ENCODE results near the gene MRPL30.
"Not testable (repeated sequence)": the region's sequence is repeated elsewhere in the genome, so short reads cannot be mapped to it uniquely, and the experiment has no call there.

MRPL30 gene

GRCh38 chr2:99180755-99181623, at the start of gene MRPL30, which contains the start of gene MITD1:
Gene MRPL30, plus strand, starts transcription at chr2:99181184. Its CDS starts 5,020 bp downstream, at chr2:99186204.
Gene MITD1, minus strand, starts transcription at chr2:99181058. Its CDS starts 77 bp downstream, at chr2:99180981.
- peak; percentile 82 for DNase-seq (ENCODE audit: low read depth in 2 of 2)

DNA sequence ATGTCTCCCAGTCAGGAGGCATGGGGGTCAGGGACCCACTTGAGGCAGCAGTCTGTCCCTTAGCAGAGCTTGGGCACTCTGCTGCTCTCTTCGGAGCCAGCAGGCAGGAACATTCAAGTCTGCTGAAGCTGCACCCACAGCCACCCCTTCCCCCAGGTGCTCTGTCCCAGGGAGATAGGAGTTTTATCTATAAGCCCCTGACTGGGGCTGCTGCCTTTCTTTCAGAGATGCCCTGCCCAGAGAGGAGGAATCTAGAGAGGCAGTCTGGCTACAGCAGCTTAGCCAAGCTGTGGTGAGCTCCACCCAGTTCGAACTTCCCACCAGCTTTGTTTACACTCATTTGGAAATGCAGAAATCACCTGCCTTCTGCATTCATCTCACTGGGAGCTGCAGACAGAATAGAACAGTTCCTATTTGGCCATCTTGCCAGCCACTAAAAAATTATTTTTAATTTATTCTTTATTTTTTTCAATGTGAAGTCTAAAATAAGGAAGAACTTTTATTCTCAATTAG, 45.9 kb upstream of the MRPL30 start:
- not testable (repeated sequence) for DNase-seq (ENCODE audit: low read depth in 2 of 2)

DNA sequence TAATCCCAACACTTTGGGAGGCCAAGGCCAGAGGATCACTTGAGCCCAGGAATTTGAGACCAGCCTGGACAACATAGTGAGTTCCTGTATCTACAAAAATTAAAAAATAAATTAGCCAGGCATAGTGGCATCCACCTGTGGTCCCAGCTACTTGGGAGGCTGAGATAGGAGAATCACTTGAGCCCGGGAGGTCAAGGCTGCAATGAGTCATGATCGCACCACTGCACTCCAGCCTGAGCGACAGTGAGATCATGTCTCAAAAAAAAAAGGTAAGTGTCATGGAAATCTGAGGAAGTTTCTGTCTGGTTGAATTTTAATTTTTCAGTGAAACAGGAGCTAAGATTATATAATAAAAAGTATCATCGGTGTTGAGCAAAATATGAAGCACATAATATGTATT, 42.0 kb upstream of the MRPL30 start:
- no peak for DNase-seq (ENCODE audit: low read depth in 2 of 2)

GRCh38 chr2:99140056-99140859, 40.7 kb upstream of the MRPL30 start:
- DNase-seq (ENCODE audit: low read depth in 2 of 2) = no peak

GRCh38 chr2:99140860-99141109, 40.2 kb upstream of the MRPL30 start:
- no peak for DNase-seq (ENCODE audit: low read depth in 2 of 2)

DNA sequence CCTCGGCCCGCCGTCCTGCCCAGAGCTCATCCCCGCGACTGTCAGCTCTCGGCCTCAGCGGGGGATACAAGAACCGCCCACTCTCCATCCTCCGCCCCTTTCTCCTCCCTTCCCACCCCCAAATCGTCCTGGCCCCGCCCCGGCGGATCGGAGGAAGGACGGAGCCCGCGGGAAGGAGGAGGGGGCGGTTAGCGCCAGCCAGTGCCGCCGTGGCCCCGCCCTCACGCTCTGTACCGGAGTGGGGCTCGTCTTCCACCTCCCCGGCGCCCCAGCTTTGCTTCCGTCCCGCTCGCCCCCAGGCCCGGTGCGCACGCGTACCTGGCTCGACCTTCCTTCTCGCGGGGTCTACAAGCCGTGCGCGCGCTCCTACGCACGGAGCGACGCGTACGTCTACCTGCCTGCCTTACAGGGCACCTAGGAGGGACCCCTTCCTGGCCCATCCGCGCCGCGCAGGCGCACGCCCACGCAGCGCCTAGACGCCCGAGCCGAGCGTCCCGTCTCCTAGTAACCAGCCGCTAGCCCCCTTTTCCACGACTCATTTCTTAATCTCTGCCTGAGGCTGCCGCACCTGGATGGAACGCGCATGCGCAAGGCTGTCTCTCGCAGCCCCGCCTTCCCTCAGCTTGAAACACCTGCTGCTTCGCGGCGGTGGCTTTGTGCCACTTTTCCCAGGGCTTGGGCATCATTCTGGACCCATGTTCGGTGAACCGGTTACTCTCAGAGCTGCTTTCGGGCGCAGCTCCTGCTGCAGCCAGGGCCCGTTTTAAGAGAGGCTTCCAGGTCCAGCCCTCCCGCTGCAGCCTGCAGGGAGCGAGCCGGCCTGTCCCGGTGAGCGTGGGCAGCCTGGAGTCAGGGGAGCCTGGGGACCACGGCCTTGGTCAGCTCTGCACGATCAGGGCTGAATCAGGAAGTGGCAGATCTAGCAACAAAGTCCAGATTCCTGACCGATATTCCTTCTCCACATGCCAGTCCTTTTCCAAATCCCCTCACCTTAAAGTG, 39.6 kb upstream of the MRPL30 start, which contains the start of gene C2orf15:
TSS of gene C2orf15 (plus strand) at position 598 of the 999 bp plus-strand sequence. CDS start 8,852 bp downstream, outside the sequence.
- DNase-seq (ENCODE audit: low read depth in 2 of 2) = peak; percentile 91 to 97

DNA sequence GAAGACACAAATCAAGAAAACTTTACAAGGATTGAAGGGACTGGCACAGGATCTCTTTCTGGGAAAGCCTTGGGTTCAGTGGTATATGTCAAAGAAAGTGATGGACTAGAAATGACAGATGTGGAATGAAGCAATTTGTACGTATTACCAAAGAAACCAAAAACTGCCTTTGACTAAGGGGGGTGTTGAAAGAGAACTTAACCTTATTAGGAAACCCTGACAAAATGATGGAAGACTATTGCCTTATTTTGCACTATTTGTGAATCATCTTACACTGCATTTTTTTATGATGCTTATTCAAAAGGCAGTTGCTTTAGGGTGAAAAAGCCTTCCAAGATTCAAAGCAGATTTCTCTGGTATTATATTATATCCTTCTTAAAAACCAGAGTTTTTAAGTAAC, 30.3 kb upstream of the MRPL30 start:
- DNase-seq (ENCODE audit: low read depth in 2 of 2) = no peak

GRCh38 chr2:99152199-99152895, 28.6 kb upstream of the MRPL30 start:
- DNase-seq (ENCODE audit: low read depth in 2 of 2) = no peak

DNA sequence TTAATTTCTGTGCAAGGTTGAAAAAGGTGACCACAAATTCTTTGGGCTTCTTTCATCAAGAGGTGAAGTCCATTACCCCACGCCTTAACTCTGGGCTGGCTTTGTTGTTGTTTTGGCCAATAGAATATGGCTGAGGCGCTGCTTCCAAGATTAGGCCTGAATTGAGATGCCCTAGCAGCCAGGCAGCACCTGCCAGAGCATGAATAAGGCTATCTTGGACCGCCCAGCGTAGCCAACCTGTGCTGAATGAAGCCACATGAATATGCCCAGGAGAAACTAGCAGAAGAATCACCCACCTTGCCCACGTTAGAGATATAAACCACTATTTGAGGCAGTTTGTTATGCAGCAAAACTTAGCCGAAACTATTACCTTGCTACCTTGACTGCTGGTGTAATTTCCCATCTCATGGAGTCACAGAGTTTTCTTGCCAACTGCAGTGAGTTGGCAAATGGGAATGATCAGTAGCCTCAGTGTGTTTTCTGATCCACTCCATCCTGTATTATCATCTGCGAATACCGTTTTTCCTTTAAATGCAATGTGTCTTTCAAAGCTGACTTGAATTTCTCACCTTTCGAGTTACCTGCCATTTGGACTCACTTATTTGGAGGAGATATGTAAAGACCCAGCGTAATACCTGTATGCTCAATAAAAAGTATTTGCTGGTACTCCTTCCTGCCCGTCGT, 26.9 kb upstream of the MRPL30 start:
- DNase-seq (ENCODE audit: low read depth in 2 of 2) = no peak

DNA sequence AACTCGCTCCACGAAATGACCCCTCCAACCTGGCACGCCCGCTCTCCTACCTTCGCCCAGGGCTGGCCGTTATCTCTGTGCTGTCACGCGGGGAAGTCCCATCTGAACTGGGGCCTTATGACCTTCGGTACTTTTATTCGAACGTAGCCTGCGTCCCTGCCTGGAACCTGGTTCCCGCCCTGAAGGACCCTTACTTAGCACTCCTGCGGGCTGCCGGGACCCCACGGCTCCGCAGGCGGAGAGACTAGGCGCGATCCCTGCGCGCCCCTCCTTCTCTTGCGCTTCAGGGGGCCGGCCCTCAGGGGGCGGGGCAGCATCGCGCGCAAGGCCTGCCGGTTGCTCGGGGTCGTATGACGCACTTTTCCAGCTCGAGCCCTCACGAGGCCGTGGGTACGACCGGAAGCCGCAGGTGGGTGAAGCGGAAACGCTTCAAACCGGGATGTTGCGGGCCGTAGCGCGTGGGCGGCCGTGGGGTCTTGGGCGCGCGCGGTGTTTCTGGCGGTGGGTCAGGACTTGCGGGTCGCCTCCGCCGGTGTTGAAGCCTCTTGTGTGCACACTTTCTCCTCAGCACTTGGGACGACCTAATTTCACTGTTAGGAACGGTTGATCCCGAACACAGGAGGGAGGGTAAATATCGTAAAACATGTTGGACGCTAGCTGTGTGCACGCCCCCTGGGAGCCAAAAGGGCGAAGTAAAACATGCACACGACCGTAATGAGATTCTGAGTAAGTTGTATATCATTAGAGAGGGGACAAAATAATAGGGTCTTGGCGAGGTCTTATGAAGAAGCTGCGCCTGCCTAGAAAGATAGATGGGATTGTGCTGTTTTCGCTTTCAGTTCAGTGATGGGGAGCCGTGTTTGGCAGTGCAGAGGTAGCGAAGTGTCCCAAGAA, 26.1 kb upstream of the MRPL30 start, which contains the start of the genes LIPT1 and TSGA10:
TSS of gene LIPT1 (plus strand) at position 325 of the 894 bp plus-strand sequence. CDS start 6,991 bp downstream, outside the sequence.
TSS of gene TSGA10 (minus strand) at position 300 of the 894 bp plus-strand sequence. CDS start 45,503 bp downstream, outside the sequence.
- peak; percentile 86 to 87 for DNase-seq (ENCODE audit: low read depth in 2 of 2)

- no peak for DNase-seq (ENCODE audit: low read depth in 2 of 2)
Observed at GRCh38 chr2:99156891-99157290, 24.1 kb upstream of the MRPL30 start.

DNA sequence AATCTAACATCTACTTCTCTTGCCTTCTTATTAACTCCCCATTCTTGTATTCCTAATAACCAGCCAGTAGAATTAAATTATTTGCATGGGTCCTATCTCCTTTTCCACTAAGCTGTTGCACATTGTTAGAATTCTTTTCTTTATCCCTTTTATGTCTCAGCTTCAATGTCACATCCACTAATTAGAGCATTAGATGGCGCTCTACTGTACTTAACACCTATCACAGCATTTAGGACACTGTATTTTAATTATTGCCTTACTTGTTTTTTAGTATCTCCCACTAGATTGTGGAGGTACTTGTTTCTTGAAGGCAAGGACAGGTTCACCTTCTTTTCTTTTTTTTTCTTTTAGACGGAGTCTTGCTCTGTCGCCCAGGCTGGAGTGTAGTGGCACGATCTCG, 22.4 kb upstream of the MRPL30 start:
- DNase-seq (ENCODE audit: low read depth in 2 of 2) = no peak

- no peak for DNase-seq (ENCODE audit: low read depth in 2 of 2)
Observed at GRCh38 chr2:99159594-99159993, 21.4 kb upstream of the MRPL30 start.

- no peak for DNase-seq (ENCODE audit: low read depth in 2 of 2)
Observed at GRCh38 chr2:99166218-99166617, 14.8 kb upstream of the MRPL30 start.

DNA sequence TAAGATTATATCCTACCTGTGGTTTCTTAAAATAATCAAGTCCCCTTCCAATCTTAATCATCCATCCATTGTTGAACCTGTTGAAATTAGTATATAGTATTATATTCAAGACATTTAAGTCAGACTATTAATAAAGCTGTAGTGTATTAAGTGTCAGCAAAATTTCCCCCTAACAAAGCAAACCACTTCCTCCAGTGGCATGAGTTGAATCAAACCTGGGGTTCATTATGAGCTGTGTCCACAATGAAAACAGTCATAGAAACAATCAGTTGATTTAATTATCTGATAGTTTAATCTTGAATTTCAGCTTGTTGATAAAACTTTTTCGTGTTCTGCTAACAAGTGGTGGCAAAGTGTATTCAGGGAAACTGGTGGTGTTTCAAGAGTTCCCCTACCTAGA, 11.4 kb upstream of the MRPL30 start:
- no peak for DNase-seq (ENCODE audit: low read depth in 2 of 2)

DNA sequence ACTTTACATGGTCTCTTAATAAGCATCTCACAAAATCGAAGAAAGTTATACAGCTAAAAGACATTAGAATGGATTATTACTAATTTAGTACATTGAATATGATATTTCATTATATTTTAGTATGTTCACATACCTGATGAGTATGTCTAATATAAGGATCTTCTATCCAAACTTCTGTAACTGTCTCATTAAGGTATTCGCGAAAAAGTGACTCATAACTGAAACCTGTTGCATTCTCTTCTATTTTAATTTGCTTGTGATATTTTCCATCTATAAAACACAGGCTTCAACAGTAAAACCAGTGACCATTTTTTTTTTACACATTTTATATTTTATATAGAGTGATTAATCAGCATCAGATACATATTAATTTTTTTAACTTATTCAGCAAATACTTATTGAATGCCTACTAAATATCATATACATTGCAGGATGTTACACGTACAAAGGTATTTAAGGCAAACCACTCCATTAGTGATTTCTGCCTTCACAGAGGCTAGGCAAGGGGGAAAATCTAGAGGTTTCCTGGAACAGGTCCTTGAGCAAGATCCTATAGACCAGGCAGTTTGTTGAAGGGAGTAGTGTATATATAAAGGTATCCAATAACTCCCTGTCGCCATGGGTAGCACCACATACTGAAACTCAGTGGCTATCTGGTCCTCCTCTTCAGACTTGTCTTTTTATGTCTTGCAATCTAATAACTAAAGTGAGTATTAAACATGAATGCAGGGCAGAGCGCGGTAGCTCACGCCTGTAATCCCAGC, 9.4 kb upstream of the MRPL30 start:
- DNase-seq (ENCODE audit: low read depth in 2 of 2) = no peak

GRCh38 chr2:99181624-99182000, 628 bp downstream of the MRPL30 start:
- DNase-seq (ENCODE audit: low read depth in 2 of 2) = no peak

DNA sequence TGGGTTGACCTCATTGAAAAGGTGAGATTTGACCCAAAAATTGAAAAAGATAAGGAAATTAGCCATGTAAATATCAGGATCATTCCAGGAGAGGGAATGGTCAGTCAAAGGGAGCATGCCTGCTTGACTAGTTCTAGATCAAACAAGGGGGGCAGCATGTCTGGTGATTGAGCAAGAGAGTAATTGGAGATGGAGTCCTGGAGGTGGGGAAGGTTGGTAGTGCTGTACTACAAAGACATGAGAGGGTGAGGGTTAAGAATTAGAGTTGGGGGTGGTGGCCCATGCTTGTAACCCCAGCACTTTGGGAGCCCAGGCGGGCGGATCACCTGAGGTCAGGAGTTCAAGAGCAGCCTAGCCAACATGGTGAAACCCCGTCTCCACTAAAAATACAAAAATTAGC, 2.0 kb downstream of the MRPL30 start:
- DNase-seq (ENCODE audit: low read depth in 2 of 2) = no peak

All from stimulated activated CD4-positive, alpha-beta T cell treated with anti-CD3 and anti-CD28 coated beads, Interleukin-15, amount 100 ng/mL, for 48 hours (primary cell).